Brain microvascular endothelial cell (primary cell): ENCODE data around the gene VRK2.

Source experiments
- DNase-seq: peaks from one replicate; pipeline ENCODE4 v3.0.0-alpha.2; 2020
- H3K27ac ChIP-seq: fragments of 250-450 bp; sonication (Bioruptor Pico); 2 replicates; pipeline ENCODE4 v1.5.1; 2020; ENCODE audit warnings: mild to moderate bottlenecking, moderate library complexity
- H3K27me3 ChIP-seq: fragments of 250-450 bp; sonication (Bioruptor Pico); replicated peaks from 2 replicates; pipeline ENCODE4 v1.5.1; 2020; ENCODE audit warnings: mild to moderate bottlenecking
- H3K36me3 ChIP-seq: fragments of 250-450 bp; sonication (Bioruptor Pico); replicated peaks from 2 replicates; pipeline ENCODE4 v1.5.1; 2020; ENCODE audit warnings: mild to moderate bottlenecking
- H3K4me3 ChIP-seq: 2 replicates; pipeline ENCODE4 v1.5.1; 2011; ENCODE audit warnings: low read depth, mild to moderate bottlenecking, control low read depth, low read length, moderate library complexity
- CTCF ChIP-seq: IDR thresholded peaks from 2 replicates; pipeline ENCODE4 v1.5.1; 2011; ENCODE audit warnings: low read depth, mild to moderate bottlenecking, moderate library complexity, low read length, control low read depth, inconsistent platforms; ENCODE audit errors: missing control alignments
- in situ Hi-C: cut with HindIII; loops from 2 replicates; pipeline ENCODE4 v1.10.0; 2017; ENCODE audit warnings: low sequenced_read_pairs, low pct_ligation_motif_present

The VRK2 gene

DNA sequence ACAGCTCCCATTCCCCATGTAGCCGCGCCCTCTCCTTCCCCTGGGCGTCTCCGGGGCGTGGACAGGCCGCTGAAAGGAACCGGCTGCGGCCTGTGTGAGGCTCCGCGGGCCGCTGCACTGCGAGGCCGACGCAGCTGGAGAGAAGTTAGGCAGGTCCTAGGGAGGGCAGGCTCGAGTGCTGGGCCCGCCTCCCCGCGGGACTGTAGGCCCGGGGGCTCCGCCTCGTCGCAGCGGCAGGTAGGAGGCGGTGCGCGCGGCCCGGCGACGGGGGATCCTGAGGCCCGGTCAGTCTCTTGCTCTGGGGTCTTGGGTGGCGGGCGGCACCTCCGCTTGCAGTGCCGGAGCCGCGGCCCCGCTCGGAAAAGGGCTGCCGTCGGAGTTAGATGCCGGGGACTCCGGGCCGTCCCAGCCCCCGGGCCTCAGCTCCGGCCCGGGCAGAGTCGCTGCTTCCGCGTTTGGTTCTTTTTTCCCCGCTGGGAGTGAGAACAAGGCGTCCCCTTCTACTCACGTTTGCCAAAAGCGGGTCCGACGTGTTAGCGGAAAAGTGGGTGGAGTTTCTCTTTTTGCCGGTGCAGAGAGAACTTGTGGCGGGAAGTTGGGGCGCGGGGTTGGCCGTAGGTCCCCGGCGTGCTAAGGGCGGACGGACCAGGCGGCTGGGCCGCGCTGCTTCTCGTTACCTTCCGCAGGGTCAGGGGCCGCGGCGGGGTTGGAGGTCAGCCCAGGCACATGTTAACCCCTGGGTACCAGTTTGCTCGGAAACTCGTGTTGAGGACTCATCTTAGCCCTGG lies at the start of gene VRK2:
VRK2 (plus strand) TSS at position 222 of the 788 bp plus-strand sequence. CDS start 2,026 bp downstream, outside the sequence.
- TF ChIP-seq CTCF = no peak
- H3K4me3 ChIP-seq = peak within 1 kb of the TSS; percentile 76
- no peaks in the 10 kb centered on the region for H3K27me3 ChIP-seq
- DNase-seq = peak; percentile 82
- H3K27ac ChIP-seq = peak within 1 kb of the TSS; percentile 69
- no peaks in the 10 kb centered on the region for H3K36me3 ChIP-seq
- in situ Hi-C loops = no loop called here

DNA sequence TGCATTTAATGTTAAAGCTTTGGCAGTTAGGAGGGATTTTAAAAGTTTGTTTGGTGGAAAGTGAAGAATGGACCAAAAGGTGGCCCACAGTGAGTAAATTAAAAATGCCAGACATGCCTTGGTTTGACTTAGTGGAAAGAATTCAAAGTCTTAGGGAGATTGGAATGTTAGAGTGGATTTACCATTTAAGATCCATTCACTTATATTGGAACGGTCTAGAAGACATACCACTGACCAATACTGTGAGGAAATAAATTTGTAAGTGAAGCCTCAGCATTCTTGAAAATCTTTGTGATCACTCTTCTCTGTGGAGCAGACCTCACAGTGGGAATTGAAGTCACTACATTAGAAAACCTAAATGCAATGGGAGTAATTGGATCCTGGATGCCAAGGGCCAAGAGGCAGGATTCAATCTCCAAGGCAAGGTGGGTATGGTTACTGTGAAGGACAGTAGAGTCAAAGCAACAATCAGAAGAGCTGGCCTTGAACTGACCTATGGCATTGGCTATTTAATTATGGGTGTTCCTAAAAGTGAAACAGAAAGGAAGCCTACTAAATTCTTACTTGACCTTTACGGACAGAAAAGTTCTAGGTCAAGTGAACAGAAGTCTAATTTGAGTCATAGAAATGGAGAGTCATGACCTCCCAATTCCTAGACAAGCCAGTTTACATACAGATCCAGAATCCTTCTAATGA lies 40.2 kb upstream of the VRK2 start:
- Histone ChIP-seq H3K4me3 (no peak overlapping the region), H3K27me3 (no peaks in the 10 kb centered on the region), H3K27ac (no peak overlapping the region), H3K36me3 (no peaks in the 10 kb centered on the region)
- in situ Hi-C loops = no loop called here
- TF ChIP-seq CTCF = no peak
- no peak for DNase-seq

DNA sequence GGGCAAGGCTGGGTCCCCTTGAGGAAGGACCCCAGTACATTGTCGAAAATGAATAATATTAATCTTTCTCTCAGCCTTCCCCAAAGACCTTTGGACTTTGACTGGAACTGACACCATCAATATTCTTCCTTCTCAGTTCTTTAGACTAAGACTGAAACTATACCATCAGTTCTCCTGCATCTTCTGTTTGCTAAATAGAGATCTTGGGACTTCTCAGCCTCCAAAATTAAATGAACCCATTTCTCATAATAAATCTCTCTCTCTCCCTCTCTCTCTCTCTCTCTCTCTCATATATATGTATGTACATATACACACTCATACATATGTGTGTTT lies 39.7 kb upstream of the VRK2 start:
- H3K27ac ChIP-seq = no peak overlapping the region
- H3K36me3 ChIP-seq = no peaks in the 10 kb centered on the region
- TF ChIP-seq CTCF = no peak
- no peaks in the 10 kb centered on the region for H3K27me3 ChIP-seq
- DNase-seq = no peak
- H3K4me3 ChIP-seq = no peak overlapping the region
- in situ Hi-C loops = no loop called here

GRCh38 chr2:58010599-58010998 lies 36.0 kb upstream of the VRK2 start:
- Histone ChIP-seq H3K27me3 (no peaks in the 10 kb centered on the region), H3K4me3 (no peak overlapping the region), H3K36me3 (no peaks in the 10 kb centered on the region), H3K27ac (no peak overlapping the region)
- no peak for TF ChIP-seq CTCF
- in situ Hi-C loops = no loop called here
- DNase-seq = no peak

DNA sequence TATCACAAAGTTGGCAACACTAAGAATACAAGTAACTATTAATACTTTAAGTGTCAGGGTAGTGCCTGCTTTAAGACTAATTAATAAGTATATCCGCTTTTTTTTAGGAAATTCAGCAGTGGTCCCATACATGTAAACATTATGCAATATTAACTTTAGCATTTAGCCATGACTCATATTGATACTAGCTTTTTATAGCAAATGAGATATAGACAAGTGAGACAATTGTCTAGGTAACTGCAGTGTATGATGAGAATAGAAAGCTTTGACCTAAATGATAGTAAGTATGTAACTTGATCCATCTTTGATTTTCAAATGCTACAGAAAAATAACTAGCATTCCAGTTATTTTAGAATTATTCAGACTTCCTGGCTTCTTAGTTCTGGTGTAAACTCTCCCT lies 27.4 kb upstream of the VRK2 start:
- H3K27ac ChIP-seq = no peak overlapping the region
- in situ Hi-C loops = no loop called here
- H3K27me3 ChIP-seq = no peaks in the 10 kb centered on the region
- no peak overlapping the region for H3K4me3 ChIP-seq
- no peaks in the 10 kb centered on the region for H3K36me3 ChIP-seq
- DNase-seq = no peak
- no peak for TF ChIP-seq CTCF
